Osteocyte (in vitro differentiated cells): ENCODE results near the gene B3GAT2. TPM values are rescaled to one million over a fixed set of nuclear protein-coding genes. Genes with fewer than 3 reads are reported as not detected.

Experiments used
- DNase-seq: peaks from one replicate; pipeline ENCODE4 v3.0.0; 2021; ENCODE audit warnings: mixed read lengths; ENCODE audit not compliant: unreplicated experiment; ENCODE audit errors: extremely low spot score
- H3K27ac Mint-ChIP-seq: one replicate; pipeline ENCODE4 v1.8.0; 2021; ENCODE audit warnings: mild to moderate bottlenecking, mixed read lengths; ENCODE audit not compliant: unreplicated experiment
- H3K27me3 Mint-ChIP-seq: one replicate; pipeline ENCODE4 v1.8.0; 2021; ENCODE audit warnings: mixed read lengths; ENCODE audit not compliant: unreplicated experiment
- H3K36me3 Mint-ChIP-seq: one replicate; pipeline ENCODE4 v1.8.0; 2021; ENCODE audit warnings: mixed read lengths; ENCODE audit not compliant: unreplicated experiment
- H3K4me1 Mint-ChIP-seq: one replicate; pipeline ENCODE4 v1.8.0; 2021; ENCODE audit warnings: mixed read lengths; ENCODE audit not compliant: unreplicated experiment
- H3K4me3 Mint-ChIP-seq: one replicate; pipeline ENCODE4 v1.8.0; 2021; ENCODE audit warnings: mild to moderate bottlenecking, moderate library complexity, mixed read lengths; ENCODE audit not compliant: unreplicated experiment
- H3K9me3 Mint-ChIP-seq: one replicate; pipeline ENCODE4 v1.8.0; 2021; ENCODE audit warnings: mixed read lengths; ENCODE audit not compliant: unreplicated experiment
- total RNA-seq: library from RNA; stranded (reverse); gene quantifications from 2 replicates; pipeline ENCODE4 v1.2.1, GENCODE V29; 2021
- TF ChIP-seq, protein P1 (sequence below): fragments of 200-600 bp; sonication (generic); IDR thresholded peaks from 2 replicates; pipeline ENCODE4 v1.5.0; 2021; ENCODE audit warnings: antibody characterized with exemption, mild to moderate bottlenecking, moderate library complexity

The B3GAT2 gene
- total RNA-seq, 1 donor from 2014 or later: not detected

DNA sequence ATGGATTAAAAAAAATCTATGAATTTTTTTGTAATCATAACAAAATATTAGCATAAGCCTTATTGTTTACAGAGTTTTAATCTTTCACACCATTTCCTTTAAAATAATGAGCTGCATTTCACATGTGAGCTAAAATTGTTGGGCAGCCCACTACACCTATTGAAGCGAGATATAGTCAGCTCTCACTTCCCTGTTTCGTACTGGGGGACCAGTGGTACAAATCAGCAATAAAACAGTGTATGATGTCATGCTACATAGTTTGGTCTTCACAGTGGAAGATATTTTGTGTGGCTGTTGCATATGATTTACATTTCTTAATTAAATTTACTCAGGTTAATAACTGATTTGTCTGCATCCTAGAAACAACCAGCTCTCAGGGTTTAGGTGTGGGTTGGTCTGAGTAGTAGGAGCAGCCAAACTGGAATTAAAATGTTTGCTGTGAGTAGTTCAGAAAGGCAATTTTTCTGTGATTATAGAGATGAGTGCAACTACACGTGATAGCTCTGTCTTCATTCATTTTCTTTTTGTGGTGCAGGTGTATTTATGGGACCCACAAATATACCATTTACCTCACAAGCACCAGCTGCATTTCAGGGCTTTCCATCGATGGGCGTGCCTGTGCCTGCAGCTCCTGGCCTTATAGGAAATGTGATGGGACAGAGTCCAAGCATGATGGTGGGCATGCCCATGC, 99.3 kb downstream of the B3GAT2 start:
- no peak overlapping the region for H3K27ac Mint-ChIP-seq
- TF ChIP-seq, protein P1, sequence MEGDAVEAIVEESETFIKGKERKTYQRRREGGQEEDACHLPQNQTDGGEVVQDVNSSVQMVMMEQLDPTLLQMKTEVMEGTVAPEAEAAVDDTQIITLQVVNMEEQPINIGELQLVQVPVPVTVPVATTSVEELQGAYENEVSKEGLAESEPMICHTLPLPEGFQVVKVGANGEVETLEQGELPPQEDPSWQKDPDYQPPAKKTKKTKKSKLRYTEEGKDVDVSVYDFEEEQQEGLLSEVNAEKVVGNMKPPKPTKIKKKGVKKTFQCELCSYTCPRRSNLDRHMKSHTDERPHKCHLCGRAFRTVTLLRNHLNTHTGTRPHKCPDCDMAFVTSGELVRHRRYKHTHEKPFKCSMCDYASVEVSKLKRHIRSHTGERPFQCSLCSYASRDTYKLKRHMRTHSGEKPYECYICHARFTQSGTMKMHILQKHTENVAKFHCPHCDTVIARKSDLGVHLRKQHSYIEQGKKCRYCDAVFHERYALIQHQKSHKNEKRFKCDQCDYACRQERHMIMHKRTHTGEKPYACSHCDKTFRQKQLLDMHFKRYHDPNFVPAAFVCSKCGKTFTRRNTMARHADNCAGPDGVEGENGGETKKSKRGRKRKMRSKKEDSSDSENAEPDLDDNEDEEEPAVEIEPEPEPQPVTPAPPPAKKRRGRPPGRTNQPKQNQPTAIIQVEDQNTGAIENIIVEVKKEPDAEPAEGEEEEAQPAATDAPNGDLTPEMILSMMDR: no peak
- no peaks in the 10 kb centered on the region for H3K27me3 Mint-ChIP-seq
- H3K36me3 Mint-ChIP-seq: peaks cover 18% of the 10 kb centered on the region
- H3K4me1 Mint-ChIP-seq: no peaks in the 10 kb centered on the region
- H3K9me3 Mint-ChIP-seq: no peaks in the 10 kb centered on the region
- H3K4me3 Mint-ChIP-seq: no peak overlapping the region
- DNase-seq: no peak

DNA sequence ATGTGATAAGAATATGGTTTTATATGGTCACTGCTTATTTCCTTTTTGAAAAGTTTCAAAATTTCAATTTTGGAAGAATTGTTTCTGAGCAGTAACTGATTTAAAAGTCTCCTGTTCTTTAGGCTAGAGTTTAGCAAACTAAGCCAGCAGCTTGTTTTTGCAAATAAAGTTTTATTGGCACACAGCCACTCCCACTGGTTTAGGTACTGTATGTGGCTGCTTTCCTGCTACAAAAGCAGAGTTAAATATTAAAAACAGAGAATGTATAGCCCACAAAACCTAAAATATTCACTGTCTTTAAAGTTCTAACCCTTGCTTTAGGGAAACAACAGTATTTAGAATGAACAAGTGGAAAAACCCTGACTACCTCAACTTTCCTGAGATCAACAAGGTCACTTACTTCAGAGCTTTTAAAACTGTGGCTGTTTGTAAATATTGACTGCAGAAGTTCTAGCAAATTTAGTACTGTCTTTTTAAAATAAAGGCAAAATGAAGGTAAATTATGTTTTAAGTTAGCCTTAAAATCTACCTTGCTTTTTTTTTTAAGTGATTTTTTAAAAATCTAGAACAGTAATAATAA, 104.1 kb downstream of the B3GAT2 start:
- H3K4me3 Mint-ChIP-seq: no peak overlapping the region
- H3K27me3 Mint-ChIP-seq: no peaks in the 10 kb centered on the region
- H3K9me3 Mint-ChIP-seq: no peaks in the 10 kb centered on the region
- H3K27ac Mint-ChIP-seq: no peak overlapping the region
- TF ChIP-seq, protein P1: no peak
- DNase-seq: no peak
- peaks cover 6% of the 10 kb centered on the region for H3K36me3 Mint-ChIP-seq
- H3K4me1 Mint-ChIP-seq: no peaks in the 10 kb centered on the region

DNA sequence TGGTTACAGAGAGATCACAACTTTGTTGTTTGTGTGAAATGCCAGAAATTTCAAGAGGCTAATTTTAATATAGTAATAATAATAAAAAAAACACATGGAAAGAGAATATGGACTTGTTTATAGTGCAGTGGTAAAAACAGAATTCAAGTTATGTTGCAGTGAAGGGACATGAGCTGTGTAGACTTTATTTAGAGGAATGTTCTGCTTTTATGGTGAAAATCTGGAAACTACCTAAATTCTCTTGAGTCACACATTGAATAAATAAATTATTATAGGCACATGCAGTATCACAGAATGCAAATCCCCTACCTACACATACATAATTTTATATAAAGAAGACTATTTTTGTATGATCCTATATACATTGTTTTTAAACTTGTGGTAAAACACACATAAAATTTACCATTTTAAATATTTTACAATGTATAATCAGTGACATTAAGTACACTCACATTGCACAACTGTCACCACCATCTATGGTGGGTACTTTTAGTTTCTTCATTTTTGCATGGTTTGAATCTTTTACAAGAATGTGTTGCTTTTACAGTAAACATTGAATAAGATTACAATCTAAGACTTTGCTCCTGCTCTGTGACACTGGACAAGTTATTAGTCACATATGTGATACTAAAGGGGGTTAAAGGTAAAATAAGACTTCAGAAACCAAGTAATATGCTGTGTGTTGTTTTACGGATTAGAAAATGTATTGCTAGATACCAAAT, 107.4 kb downstream of the B3GAT2 start:
- DNase-seq: no peak
- no peaks in the 10 kb centered on the region for H3K9me3 Mint-ChIP-seq
- H3K4me1 Mint-ChIP-seq: peaks cover 3% of the 10 kb centered on the region
- peaks cover 8% of the 10 kb centered on the region for H3K36me3 Mint-ChIP-seq
- TF ChIP-seq, protein P1: no peak
- no peaks in the 10 kb centered on the region for H3K27me3 Mint-ChIP-seq
- H3K4me3 Mint-ChIP-seq: no peak overlapping the region
- H3K27ac Mint-ChIP-seq: no peak overlapping the region

DNA sequence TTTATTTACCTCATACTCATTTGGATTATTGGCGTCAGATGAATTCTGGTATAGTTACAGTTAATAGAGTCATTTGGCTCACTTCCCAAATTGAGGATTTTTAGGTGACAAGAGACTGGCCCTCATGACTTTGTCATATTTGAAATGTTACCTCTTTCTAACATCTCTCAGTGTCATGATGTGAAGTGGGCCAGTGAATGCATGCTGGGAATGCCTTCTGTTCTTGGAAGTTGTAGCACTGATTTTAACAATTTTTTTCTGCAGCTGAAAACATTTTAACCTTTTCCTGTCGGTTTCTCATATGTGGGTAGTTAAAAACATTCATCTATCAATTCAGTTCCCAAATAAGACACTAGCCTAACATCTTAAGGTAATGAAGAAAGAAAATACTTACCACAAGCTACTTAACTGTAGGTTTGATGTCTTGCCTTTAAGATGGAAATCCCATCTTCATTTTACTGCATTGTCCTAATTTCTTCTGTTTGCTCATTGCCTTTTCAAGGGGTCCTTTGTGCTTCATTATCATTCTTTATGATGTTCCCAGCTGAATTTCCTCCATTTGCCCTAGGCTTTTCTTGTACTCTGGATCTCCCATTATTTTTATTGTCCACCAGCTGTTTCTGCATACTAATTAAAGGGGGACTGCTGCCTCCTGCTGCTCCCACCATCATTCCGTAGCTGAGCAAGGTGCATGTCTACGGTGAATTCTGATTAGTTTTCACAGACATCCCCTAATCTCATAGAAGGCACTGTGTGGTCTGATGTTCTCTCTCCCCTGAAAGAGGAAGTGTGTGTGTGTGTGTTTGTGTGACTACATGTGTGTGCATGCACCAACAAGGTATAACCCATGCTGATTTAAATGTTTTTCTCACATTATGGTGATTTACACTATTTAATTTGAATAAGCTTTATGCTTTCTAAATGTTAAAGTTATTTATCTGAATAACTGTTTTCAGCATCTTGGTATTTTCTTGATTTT, 109.5 kb downstream of the B3GAT2 start:
- H3K36me3 Mint-ChIP-seq: peaks cover 3% of the 10 kb centered on the region
- H3K4me1 Mint-ChIP-seq: peaks cover 3% of the 10 kb centered on the region
- H3K27me3 Mint-ChIP-seq: no peaks in the 10 kb centered on the region
- no peak for DNase-seq
- no peaks in the 10 kb centered on the region for H3K9me3 Mint-ChIP-seq
- H3K4me3 Mint-ChIP-seq: no peak overlapping the region
- no peak overlapping the region for H3K27ac Mint-ChIP-seq
- TF ChIP-seq, protein P1: no peak
